GM18498 (cell line): ENCODE data around the gene CIZ1.

Experiments
- ATAC-seq: cut with Tn5 transposase; IDR thresholded peaks from one replicate; pipeline ENCODE4 v1.9.1; 2021; ENCODE audit warnings: mild to moderate bottlenecking, moderate library complexity; ENCODE audit not compliant: unreplicated experiment

CIZ1 gene

GRCh38 chr9:128214571-128215490 lies 23.5 kb upstream of the CIZ1 start:
- no peak for ATAC-seq

GRCh38 chr9:128213746-128214497 lies 22.6 kb upstream of the CIZ1 start:
- ATAC-seq: no peak

GRCh38 chr9:128211981-128212281 lies 20.6 kb upstream of the CIZ1 start:
- no peak for ATAC-seq

- no peak for ATAC-seq
These were observed 20.0 kb upstream of the CIZ1 start for GRCh38 chr9:128211186-128211980.

- ATAC-seq: no peak
These were observed 17.7 kb upstream of the CIZ1 start for GRCh38 chr9:128208946-128209669.

GRCh38 chr9:128208386-128208785 lies 17.0 kb upstream of the CIZ1 start:
- no peak for ATAC-seq

- no peak for ATAC-seq
These were observed 15.8 kb upstream of the CIZ1 start for GRCh38 chr9:128206916-128207910.

- no peak for ATAC-seq
These were observed 15.1 kb upstream of the CIZ1 start for GRCh38 chr9:128206484-128206883.

GRCh38 chr9:128205296-128205944 lies 14.0 kb upstream of the CIZ1 start:
- no peak for ATAC-seq

GRCh38 chr9:128204858-128205257 lies 13.5 kb upstream of the CIZ1 start:
- no peak for ATAC-seq

GRCh38 chr9:128203707-128204551 lies 12.6 kb upstream of the CIZ1 start:
- ATAC-seq: no peak

- ATAC-seq: peak; percentile 85
These were observed 11.8 kb upstream of the CIZ1 start, which contains the start of gene DNM1 for GRCh38 chr9:128203024-128203706. DNM1 (plus strand) TSS chr9:128203379; CDS start chr9:128203471, 92 bp downstream.

- ATAC-seq: no peak
These were observed 11.3 kb upstream of the CIZ1 start for GRCh38 chr9:128202648-128203023.

- no peak for ATAC-seq
These were observed 10.3 kb upstream of the CIZ1 start for GRCh38 chr9:128201441-128202369.

GRCh38 chr9:128193469-128194096 lies 2.2 kb upstream of the CIZ1 start:
- no peak for ATAC-seq
